ENCODE results near the gene UVSSA.

DNA sequence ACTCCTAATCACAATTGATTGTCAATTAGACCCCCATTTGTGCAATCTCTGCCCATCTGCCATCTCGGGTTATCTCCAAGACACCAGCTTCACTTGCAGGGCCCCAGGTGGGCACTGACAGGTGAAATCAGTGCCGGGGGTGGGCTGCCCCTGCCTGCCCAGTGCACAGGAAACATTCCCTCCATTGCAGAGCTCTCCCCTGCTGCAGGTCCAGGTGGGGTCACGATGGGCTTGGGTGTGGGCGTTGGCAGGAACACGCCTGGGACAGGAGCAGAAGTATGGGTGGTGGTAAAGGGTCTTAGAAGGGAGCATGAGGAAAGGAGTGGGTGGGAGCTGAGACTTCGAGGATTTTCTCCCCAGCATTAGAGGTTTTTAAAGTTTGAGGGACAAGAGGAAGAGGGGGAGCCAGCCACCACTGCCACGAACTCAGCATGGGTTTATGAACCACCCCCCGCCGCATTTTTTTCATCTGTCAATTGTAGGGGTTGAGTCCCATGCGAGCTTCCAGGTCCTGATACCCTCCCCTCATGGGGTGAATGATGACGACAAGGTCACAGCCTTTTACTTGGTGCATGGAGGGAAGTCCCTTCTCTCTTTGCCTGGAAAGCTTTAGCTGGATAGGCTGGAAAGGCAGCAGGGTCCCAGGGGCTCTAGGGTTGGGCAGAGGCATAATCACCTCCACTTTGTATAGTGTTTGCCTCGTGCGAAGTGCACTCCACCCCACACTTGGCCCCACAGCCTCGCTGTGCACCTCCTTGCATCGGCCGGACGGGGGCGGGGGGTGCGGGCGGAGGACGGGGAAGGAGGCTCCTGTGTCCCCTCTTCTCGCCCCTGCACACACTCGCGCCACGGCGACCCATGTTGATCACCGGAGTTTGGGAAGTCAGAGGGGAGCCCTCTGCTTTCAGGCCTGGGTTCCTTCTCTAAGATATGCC is 62.8 kb downstream of the UVSSA start:
- TF ChIP-seq, protein P1, sequence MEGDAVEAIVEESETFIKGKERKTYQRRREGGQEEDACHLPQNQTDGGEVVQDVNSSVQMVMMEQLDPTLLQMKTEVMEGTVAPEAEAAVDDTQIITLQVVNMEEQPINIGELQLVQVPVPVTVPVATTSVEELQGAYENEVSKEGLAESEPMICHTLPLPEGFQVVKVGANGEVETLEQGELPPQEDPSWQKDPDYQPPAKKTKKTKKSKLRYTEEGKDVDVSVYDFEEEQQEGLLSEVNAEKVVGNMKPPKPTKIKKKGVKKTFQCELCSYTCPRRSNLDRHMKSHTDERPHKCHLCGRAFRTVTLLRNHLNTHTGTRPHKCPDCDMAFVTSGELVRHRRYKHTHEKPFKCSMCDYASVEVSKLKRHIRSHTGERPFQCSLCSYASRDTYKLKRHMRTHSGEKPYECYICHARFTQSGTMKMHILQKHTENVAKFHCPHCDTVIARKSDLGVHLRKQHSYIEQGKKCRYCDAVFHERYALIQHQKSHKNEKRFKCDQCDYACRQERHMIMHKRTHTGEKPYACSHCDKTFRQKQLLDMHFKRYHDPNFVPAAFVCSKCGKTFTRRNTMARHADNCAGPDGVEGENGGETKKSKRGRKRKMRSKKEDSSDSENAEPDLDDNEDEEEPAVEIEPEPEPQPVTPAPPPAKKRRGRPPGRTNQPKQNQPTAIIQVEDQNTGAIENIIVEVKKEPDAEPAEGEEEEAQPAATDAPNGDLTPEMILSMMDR (IDR thresholded peaks at IDR 0.05; ENCODE audit: low read length), result no peak
- no peak for TF ChIP-seq EZH2 (optimal IDR thresholded peaks at IDR 0.05; ENCODE audit: low read depth, low read length)

All from MM.1S (cell line).